GM18502 (cell line): ENCODE data around the gene PNPLA6.

ENCODE experiments used
- ATAC-seq: cut with Tn5 transposase; IDR thresholded peaks from one replicate; pipeline ENCODE4 v1.9.1; 2021; ENCODE audit warnings: mild to moderate bottlenecking; ENCODE audit not compliant: unreplicated experiment, poor library complexity

The PNPLA6 gene

DNA sequence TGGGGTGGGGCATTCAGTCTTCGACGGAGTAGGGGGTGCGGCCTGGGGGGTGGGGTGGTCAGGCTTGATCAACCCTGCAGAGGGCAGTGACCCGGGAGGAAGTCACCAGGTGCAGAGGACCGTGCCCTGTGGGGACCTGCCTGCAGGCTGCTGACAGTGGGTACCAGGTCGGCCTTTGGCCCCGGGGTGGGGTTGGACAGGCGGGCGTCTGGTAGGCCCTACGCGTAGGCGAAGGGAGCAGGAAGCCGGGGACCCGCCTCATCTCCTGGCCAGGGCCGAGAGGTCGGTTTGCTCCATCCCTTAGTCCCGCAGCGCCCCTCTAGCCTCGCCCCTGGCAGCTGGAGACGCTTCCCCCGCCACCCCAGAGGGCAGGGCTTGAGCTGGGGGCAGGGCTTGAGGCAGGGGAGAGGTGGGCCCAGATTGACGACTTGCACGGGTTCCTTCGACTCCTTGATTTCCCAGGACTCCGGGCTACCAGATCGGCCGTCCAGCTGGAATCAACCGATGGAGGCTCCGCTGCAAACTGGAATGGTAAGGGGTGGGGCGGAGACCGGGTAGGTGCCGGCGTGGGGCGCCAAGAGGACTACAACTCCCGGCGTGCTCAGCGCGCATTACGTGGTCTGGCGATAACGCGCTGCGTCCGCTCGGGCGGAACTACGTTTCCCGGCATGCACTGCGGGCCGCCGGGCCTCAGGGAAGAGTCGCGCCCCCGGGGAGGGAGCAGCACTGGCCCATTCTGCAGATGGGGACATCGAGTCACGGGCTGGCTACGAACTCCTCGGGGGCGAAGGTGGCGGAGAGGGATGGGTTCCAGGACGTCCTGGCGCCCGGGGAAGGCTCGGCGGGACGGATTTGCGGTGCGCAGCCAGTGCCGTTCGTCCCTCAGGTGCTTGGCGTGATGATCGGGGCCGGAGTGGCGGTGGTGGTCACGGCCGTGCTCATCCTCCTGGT is at the start of gene PNPLA6:
Gene PNPLA6 (plus strand): TSS at position 671 of the 951 bp plus-strand sequence. CDS start 72 bp downstream, at position 743.
- peak; percentile 71 for ATAC-seq

DNA sequence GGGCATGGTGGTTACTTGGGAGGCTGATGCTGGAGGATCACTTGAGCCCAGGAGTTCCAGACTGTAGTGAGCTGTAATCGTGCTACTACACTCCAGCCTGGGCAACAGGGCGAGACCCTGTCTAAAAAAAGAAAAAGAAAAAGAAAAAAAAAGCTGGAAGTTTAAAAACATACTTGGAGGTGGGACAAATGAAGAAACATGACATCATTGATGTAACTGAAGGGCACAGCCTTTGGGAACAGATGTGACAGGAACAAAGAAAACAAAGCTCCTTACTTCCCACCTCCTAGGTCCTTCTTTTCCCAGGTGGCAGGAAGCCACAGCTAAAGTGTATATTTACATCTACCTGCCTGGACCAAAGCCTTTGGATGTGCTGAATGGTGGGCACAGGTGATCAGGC is 48.6 kb upstream of the PNPLA6 start:
- no peak for ATAC-seq

DNA sequence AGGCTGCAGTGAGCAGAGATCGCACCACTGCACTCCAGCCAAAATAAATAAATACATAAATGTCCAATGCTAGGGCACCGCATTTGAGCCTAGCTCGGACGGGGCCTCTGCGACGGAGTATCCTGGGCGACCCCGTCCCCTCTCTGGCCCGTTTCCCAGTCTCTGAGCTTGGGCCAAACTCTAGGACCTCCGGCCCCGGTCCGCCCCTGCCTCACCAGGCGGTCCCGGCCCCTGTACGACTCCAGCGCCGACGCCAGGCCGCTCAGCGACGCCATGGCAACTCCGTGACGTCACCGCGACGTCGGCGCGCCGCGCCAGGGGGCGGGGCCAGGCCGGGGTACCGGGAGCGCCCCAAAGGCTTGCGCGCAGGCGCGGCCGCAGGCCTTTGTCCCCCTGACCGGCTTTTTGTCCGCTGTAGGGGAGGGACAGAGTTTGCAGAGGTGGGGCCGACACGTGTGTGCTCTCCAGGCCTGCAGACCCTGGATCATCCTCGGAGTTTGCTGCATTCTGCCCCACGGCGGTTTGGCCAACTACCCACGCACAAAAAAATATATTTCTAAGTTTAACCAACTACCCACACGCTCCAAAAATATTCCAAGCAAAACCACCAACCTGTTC is 46.7 kb upstream of the PNPLA6 start, which contains the start of gene PEX11G:
Gene PEX11G (minus strand): TSS at position 300 of the 618 bp plus-strand sequence. CDS start 25 bp downstream, at position 275.
- ATAC-seq = peak; percentile 83

DNA sequence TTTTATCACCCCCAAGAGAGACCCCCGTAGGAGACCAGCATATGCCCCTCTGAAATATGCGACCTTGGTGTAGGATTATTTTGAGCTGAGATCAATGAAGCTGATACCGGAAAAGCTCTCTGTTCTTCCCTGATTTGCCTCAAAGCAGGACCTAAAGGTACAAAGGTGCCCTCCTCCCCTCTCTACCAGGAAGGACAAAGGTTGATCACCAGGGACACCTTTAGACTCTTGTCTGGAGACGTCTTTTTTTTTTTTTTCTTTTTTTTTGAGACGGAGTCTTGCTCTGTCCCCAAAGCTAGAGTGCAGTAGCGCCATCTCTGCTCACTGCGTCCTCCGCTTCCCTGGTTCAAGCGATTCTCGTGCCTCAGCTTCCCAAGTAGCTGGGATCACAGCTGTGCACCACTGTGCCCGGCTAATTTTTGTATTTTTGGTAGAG is 45.9 kb upstream of the PNPLA6 start:
- no peak for ATAC-seq

DNA sequence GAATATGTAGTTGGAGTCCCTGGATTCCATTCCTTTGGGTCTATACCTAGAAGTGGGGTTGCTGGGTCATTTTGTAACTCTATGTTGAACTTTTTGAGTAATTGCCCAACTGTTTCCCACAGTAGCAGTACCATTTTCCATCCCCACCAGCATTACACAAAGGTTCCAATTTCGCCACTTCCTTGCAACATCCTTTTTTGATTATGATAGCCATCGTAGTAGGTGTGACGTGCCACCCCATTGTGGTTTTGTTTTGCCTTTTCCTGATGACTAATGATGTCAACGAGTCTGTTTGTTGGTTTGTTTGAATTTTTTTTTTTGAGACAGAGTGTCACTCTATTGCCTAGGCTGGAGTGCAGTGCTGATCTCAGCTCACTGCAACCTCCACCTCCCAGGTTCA is 43.4 kb upstream of the PNPLA6 start:
- no peak for ATAC-seq

DNA sequence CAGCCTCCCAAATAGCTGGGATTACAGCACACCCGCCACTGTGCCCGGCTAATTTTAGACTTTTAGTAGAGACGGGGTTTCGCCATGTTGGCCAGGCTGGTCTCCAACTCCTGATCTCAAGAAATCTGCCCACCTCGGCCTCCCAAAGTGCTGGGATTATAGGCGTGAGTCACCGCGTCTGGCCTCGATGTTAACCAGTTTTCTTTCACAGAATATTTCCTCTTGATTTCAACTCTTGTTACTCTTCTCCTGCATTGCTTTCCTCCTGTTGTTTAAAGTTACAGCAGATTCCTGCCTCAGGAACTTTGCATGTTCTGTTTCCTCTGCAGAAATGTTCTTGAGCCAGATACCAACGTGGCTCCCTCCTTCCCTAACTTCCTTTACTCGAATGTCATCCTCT is 43.0 kb upstream of the PNPLA6 start:
- ATAC-seq = no peak

DNA sequence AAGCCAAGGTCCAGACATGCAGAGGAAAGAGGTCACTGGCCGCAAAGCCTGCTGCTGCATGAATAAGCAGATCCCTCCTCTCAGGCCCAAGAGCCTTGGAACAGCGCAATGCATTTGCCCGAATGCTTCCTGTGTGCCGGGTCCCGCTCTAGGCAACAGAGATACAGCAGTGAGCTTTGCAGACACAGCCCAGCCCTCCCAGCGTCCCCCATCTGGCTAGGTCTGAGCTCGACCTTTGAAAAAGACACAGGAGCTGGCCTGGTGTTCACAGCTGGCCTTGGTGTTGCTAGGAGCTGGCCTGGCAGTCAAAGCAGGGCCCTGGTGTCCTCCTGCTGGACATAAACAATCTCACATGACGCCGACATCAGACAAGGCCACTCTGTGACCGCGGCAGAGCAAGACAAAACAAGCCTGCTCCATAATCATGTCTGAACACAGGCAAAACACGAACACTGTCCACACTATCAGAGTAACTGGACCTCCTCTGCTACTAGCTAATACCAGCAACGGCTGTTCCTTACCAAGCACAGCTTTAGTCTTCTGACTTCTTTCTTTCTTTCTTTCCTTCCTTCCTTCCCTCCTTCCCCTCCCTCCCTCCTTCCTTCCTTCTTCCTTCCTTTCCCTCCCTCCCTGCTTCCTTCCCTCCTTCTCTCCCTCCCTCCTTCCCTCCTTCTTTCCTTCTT is 41.0 kb upstream of the PNPLA6 start:
- no peak for ATAC-seq

DNA sequence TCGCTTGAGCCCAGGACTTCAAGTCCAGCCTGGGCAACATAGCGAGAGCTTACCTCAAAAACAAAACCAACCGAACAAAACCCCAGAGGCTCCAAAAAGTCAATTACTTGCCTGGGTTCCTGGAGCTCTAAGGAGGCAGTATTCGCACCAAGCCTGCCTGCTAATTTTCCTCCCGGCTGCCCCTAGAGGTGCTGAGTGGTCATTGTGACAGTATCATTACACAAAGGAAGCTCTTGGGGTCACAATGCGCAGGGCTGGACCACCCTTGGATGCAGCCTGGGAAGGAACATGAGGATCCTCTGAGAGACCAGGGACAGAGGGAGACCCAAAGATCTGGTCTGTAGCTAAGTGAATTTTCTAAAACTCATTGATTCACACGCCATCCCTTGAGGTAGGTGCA is 38.2 kb upstream of the PNPLA6 start:
- no peak for ATAC-seq

DNA sequence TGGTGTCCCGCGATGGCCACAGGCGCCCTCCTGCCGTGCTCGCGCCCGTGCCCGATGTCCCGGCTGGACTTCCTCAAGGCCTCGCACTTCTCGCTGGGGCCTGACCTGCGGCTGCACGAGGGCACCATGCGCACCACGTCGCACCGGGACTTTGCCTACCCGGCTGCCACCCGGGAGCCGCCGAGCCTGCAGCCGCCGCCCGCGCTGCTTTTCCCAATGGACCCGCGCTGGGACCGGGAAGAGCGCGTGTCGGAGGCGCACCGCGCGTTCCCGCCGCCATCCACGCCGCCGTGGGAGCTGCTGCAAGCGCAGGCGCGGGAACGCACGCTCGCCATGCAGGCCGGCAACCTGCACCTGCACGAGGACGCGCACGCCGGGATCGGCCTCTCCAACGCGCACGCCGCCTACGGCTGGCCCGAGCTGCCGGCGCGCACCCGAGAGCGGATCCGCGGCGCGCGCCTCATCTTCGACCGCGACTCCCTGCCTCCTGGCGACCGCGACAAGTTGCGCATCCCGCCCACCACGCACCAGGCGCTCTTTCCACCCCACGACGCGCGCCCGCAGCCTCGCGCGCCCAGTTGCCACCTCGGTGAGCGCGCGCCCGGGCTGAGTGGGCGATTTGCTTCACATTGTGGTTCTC is 34.6 kb upstream of the PNPLA6 start:
- no peak for ATAC-seq

DNA sequence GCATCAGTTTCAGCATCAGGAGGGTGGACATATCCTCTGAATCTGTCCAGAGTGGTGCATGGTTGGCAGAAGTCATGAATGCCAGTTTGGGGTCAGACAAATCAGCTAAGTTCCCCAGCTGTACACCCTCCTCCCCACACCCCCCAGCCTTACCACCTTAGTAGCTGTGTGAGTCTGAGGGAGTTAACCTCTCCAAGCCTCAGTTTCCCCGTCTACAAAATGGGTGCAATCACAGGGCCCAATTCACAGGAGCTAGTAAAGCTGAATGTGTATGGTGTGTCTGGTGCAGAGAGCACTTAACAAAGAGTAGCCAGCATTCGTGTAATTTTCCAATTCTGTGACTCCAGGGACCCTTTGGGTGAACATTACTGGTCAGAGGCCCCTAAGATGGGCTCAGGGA is 33.0 kb upstream of the PNPLA6 start:
- ATAC-seq = no peak

DNA sequence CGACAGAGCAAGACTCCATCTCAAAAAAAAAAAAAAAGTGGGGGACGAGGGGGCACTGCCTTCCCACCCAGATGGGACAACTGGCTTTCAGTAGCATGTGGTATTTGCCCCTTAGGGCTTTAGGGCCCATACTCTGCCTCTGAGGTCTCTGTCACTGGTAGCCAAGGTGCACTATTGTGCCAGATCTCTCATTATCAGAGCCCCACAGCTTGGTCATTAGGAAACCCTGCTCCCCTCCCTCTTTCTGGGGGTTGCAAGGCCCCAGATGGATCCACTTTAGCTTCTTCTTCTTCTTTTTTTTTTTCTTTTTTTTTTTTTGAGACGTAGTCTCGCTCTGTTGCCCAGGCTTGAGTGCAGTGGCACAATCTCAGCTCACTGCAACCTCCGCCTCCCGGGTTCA is 30.8 kb upstream of the PNPLA6 start:
- no peak for ATAC-seq

DNA sequence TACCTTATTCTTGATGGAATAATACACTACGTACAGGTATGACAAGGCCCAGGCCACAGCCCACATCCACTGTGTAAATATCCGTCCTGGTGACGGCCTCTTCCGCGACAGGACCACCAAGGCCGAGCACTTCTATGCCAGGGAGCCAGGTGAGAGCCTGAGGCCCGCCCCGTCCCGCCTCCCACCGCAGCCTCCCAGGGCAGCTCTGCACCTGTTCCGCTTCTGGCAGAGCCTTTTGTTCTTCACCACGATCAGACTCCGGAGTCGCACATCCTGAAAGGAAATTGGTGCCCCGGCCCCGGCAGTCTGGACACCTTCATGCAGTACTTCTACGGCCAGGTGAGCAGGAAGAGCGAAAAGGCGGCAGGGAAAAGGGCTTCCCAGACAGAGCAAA is 30.2 kb upstream of the PNPLA6 start:
- no peak for ATAC-seq

DNA sequence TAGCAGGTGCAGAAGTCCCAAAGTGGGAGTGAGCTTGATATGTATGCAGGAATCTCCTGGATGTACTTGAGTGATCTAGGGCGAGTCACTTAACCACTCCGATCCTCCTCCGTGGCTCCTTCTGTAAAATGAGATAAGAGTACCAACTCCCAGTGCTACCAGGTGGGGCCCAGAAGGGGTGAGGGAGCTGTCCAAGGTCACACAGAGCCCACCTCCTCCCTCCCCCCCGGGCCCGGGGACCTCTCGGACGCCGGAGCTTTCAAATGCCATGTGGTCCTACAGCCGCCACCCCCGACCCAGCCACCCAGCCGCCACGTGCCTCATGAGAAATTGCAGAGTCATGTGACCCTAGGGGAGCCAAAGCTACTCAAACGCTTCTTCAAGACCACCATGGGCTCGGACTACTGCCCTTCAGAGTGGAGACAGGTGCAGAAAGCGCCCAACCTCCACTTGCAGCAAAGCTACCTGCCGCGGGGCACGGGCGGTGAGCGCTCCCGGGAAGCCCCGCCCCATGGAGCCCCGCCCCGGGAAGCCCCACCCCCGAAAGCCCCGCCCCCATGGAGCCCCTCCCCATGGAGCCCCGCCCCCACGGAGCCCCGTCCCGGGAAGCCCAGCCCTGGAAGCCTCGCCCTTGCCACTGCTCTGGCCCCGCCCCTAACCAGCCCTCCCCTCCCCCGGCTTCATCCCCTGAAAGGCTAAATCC is 29.7 kb upstream of the PNPLA6 start:
- ATAC-seq = no peak

DNA sequence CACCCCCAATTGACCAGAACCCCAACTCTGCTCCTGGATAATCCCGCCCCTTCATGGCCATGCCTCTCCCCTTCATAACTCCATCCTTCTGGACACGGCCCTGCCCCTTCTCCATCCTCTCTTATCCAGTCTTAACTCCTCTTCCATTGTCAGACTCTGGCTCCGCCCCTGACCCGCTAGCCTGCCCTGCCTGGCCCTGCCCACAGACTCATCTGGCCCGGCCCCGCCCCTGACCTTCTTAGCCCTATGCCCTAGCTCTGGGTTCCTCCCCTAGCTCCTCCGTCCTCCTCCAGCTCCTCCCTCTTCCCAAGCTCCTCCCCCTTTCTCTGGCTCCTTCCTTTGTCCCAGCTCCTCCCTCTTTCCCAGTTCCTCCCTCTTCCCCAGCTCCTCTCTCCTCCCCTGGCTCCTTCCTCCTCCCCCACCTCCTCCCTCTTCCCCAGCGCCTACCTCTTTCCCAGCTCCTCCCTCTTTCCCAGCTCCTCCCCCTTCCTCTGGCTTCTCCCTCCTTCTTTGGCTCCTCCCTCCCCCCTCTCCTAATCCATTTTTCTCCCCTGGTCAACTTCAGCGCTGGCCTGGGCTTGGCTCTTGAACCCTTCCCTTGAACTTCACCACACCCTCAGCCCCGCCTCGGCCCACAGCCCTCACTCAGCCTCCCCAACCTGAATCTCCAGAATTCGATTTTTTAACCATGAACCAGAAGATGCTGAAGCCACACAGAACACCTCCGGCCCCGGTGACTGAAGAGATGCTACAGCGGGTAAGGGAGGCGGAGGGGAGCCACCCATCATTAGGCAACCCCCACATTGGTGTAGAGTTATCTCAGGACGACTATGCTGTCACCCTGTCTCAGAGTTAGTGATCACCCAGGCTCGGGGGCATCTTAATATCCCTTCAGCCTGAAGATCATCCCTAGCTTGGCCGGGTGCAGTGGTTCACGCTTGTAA is 28.9 kb upstream of the PNPLA6 start:
- no peak for ATAC-seq

DNA sequence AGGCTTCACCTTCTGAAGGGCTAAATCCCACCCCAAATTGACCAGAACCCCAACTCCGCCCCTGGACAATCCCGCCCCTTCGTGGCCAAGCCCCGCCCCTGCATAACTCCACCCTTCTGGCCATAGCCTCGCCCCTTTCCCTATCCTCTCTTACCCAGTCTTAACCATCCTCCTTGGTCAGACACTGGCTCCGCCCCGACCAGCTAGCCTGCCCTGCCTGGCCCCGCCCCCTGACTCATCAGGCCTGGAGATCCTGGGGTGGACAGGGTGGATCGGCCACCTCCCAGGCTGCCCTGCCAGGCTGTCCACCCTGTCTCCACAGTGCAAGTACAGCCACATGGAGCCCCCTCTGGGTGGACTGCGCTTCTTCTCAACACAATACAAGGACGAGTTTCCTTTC is 27.6 kb upstream of the PNPLA6 start:
- no peak for ATAC-seq

DNA sequence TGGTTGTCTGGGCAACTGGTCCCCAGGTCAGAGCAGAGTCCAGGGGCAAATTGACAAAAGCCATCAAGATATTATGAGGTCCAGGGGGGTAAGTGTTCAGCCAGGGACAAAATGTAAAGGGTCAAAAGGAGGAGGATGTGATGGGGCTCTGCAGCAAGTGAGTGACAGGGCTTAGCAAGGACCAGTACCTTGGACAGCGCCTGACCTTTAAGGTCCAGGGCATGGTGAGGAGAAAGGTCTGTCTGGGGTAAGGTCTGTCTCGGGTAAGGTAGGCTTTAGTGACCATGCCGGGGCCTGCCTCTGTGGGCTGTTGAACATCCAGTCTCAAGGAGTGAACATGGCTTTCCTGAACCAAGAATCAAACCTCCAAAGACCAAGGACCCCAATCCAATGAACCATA is 25.9 kb upstream of the PNPLA6 start:
- ATAC-seq = no peak

DNA sequence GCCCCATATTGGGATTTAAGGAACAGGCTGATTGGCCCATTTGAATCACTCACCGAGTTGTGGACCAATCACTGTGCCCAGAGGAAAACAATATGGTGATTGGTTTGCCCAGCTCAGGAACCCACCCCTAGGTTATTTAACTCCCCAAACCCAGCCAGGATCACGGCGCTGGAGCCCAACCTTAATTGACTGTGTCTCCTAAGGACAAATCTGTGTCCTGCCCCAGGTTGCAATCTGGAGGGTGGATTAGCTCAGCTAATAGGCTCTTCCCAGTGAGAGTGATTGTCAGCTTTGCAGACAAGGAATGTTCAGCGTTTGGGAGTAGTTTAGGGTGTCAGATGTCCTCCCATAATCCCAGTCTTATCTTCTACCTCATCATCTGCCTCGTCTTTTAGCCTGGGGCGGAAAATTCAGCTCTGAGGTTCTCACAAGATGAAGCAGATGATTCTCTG is 23.1 kb upstream of the PNPLA6 start:
- no peak for ATAC-seq

DNA sequence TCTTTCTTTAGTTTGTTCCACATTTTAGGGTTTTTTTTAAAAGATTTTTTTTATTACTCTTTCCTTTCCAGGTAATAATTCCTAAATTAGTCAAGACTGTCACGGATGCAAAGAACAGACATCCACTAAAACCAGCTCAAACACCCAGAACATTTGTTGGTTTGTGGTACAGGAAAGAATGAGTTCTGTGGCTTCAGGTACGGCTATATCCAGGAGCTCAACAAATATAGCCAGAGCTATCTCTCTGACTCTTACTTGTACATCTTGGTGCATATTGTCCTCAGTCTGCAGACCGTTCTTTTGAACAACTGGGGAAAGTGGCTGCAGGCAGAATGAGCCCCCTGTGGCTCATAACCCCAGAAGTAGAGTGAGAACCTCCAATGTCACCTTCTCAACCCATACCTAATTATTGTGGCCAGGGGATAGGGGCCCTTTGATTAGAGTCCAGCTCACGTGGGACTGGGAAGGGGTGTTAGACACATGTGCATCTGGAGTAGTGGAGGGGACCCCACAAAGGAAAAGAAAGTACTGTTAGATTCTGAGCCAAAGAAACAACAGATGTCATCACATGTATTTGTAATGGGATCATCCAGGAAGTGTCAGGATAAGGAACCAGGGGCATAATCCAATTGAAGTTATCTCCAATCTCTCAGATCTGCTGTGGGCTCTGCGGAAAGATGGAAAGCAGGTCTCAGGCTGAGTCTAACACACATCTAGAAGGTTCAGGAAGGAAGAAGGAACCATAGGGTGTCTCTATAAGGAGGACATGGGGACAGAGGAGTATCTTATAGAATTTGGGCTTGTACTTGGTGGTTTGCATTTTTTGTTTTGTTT is 21.5 kb upstream of the PNPLA6 start:
- ATAC-seq = no peak
